HepG2 (cell line): Measurements from ENCODE around the gene ZNF26. TPM values are rescaled to one million over a fixed set of nuclear protein-coding genes. Genes with fewer than 3 reads are reported as not detected.

Source experiments
- ARNTL ChIP-seq: sonication (generic); formaldehyde crosslinking; IDR thresholded peaks from 2 replicates; pipeline ENCODE4 v1.4.0; 2020; ENCODE audit warnings: mild to moderate bottlenecking, missing genetic modification reagents
- E2F5 ChIP-seq: sonication (generic); formaldehyde crosslinking; conservative IDR thresholded peaks from 2 replicates; pipeline ENCODE4 v1.4.0; 2020; ENCODE audit warnings: missing genetic modification reagents
- ELF3 ChIP-seq: IDR thresholded peaks from 2 replicates; pipeline ENCODE4 v1.6.1; 2016; ENCODE audit warnings: missing genetic modification reagents, missing compliant biosample characterization
- HDAC2 ChIP-seq: sonication (generic); formaldehyde crosslinking; IDR thresholded peaks from 2 replicates; pipeline ENCODE4 v1.4.0; 2020; ENCODE audit warnings: missing genetic modification reagents
- HHEX ChIP-seq: IDR thresholded peaks from 2 replicates; pipeline ENCODE4 v1.6.1; 2016; ENCODE audit warnings: control low read depth
- HIVEP1 ChIP-seq: sonication (generic); formaldehyde crosslinking; IDR thresholded peaks from 2 replicates; pipeline ENCODE4 v1.4.0; 2020; ENCODE audit warnings: mild to moderate bottlenecking, missing genetic modification reagents
- HNRNPUL1 ChIP-seq: fragments of 200-400 bp; formaldehyde crosslinking; IDR thresholded peaks from 2 replicates; pipeline ENCODE4 v1.6.1; 2017; ENCODE audit warnings: low read depth, mild to moderate bottlenecking, low read length, moderate library complexity
- JUND ChIP-seq: sonication (generic); formaldehyde crosslinking; IDR thresholded peaks from 2 replicates; pipeline ENCODE4 v1.8.0; 2022; ENCODE audit warnings: mild to moderate bottlenecking, missing genetic modification reagents
- KDM6A ChIP-seq: IDR thresholded peaks from 2 replicates; pipeline ENCODE4 v1.6.1; 2016; ENCODE audit warnings: low read depth
- KMT2A ChIP-seq: sonication (generic); formaldehyde crosslinking; IDR thresholded peaks from 2 replicates; pipeline ENCODE4 v1.4.0; 2020; ENCODE audit warnings: missing genetic modification reagents
- MATR3 ChIP-seq: sonication (generic); formaldehyde crosslinking; IDR thresholded peaks from 2 replicates; pipeline ENCODE4 v1.4.0; 2020; ENCODE audit warnings: missing genetic modification reagents
- MXI1 ChIP-seq: IDR thresholded peaks from 3 replicates; pipeline ENCODE4 v1.6.1; 2012; ENCODE audit warnings: low read depth, low read length, inconsistent platforms, borderline replicate concordance
- RAD51 ChIP-seq: fragments of 450-650 bp; IDR thresholded peaks from 2 replicates; pipeline ENCODE4 v1.6.1; 2016; ENCODE audit warnings: borderline replicate concordance
- SP4 ChIP-seq: sonication (generic); formaldehyde crosslinking; IDR thresholded peaks from 2 replicates; pipeline ENCODE4 v1.8.1; 2023; ENCODE audit warnings: mild to moderate bottlenecking, missing genetic modification reagents
- ZNF577 ChIP-seq: sonication (generic); formaldehyde crosslinking; IDR thresholded peaks from 2 replicates; pipeline ENCODE4 v1.4.0; 2020; ENCODE audit warnings: mild to moderate bottlenecking, low read depth, missing genetic modification reagents, borderline replicate concordance
- ZNF629 ChIP-seq: sonication (generic); formaldehyde crosslinking; conservative IDR thresholded peaks from 2 replicates; pipeline ENCODE4 v1.5.0; 2020; ENCODE audit warnings: missing genetic modification reagents
- ZSCAN21 ChIP-seq: sonication (generic); formaldehyde crosslinking; IDR thresholded peaks from 2 replicates; pipeline ENCODE4 v1.8.0; 2022; ENCODE audit warnings: mild to moderate bottlenecking, missing genetic modification reagents, moderate library complexity, borderline replicate concordance
- polyA plus RNA-seq, 8 experiments: library from polyadenylated mRNA; depleted of rRNA in 3 of 8; stranded (reverse) in 7 of 8; unstranded in 1 of 8; fragments of >200 nt; fragmentation: Illumina TruSeq in 4 of 8; extraction: Trizol in 4 of 8; gene quantifications; 2 replicates each; pipeline versions ENCODE4 v1.2.1 to v1.2.3, GENCODE V29; 2011 to 2016; ENCODE audit warnings: low read depth in 4 of 8, missing spikeins in 1 of 8, mixed read lengths in 1 of 8; ENCODE audit not compliant: insufficient read depth in 1 of 8
- total RNA-seq, 5 experiments: library from RNA; depleted of rRNA; stranded (reverse); fragments of >200 nt; fragmentation: Illumina TruSeq; extraction: Trizol; gene quantifications; 2 replicates each; pipeline ENCODE4 v1.2.3, GENCODE V29; 2016; ENCODE audit warnings: low read depth in 1 of 5
- TF ChIP-seq, protein P1 (sequence below), 2 experiments: fragments of 450-650 bp in 1 of 2; sonication (generic) in 1 of 2; formaldehyde crosslinking in 1 of 2; IDR thresholded peaks; 2 replicates each; pipeline versions ENCODE4 v1.6.1 to v1.8.0; 2016 to 2022; ENCODE audit warnings: antibody characterized with exemption in 1 of 2, mild to moderate bottlenecking in 1 of 2, missing genetic modification reagents in 1 of 2
- TF ChIP-seq, protein P2 (sequence below): sonication (generic); formaldehyde crosslinking; IDR thresholded peaks from 2 replicates; pipeline ENCODE4 v1.9.0; 2021; ENCODE audit warnings: missing genetic modification reagents, borderline replicate concordance

Gene ZNF26
- total and polyA plus RNA-seq, 2 of the 13 experiments (the other 11 are each of a cell fraction or from before 2014, with no cell fraction given) = 3.8 to 6.5 TPM

- TF ChIP-seq, protein P1, sequence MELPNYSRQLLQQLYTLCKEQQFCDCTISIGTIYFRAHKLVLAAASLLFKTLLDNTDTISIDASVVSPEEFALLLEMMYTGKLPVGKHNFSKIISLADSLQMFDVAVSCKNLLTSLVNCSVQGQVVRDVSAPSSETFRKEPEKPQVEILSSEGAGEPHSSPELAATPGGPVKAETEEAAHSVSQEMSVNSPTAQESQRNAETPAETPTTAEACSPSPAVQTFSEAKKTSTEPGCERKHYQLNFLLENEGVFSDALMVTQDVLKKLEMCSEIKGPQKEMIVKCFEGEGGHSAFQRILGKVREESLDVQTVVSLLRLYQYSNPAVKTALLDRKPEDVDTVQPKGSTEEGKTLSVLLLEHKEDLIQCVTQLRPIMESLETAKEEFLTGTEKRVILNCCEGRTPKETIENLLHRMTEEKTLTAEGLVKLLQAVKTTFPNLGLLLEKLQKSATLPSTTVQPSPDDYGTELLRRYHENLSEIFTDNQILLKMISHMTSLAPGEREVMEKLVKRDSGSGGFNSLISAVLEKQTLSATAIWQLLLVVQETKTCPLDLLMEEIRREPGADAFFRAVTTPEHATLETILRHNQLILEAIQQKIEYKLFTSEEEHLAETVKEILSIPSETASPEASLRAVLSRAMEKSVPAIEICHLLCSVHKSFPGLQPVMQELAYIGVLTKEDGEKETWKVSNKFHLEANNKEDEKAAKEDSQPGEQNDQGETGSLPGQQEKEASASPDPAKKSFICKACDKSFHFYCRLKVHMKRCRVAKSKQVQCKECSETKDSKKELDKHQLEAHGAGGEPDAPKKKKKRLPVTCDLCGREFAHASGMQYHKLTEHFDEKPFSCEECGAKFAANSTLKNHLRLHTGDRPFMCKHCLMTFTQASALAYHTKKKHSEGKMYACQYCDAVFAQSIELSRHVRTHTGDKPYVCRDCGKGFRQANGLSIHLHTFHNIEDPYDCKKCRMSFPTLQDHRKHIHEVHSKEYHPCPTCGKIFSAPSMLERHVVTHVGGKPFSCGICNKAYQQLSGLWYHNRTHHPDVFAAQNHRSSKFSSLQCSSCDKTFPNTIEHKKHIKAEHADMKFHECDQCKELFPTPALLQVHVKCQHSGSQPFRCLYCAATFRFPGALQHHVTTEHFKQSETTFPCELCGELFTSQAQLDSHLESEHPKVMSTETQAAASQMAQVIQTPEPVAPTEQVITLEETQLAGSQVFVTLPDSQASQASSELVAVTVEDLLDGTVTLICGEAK (IDR thresholded peaks at IDR 0.05) = peak; percentile 76
- TF ChIP-seq, protein P1 (CRISPR knock-in tag; IDR thresholded peaks at IDR 0.05) = peak; percentile 76; the same call in 1 of the 2 replicates
- TF ChIP-seq KMT2A (CRISPR knock-in tag) (peak; percentile 87; the same call in 1 of the 2 replicates), ZNF577 (CRISPR knock-in tag) (no peak), HDAC2 (CRISPR knock-in tag) (peak; percentile 85), ARNTL (no peak), ELF3 (CRISPR knock-in tag) (peak; percentile 97), JUND (CRISPR knock-in tag) (no peak), E2F5 (CRISPR knock-in tag) (no peak; the same call in 1 of the 2 replicates), ZSCAN21 (CRISPR knock-in tag) (no peak; the same call in 1 of the 2 replicates), MATR3 (CRISPR knock-in tag) (no peak), RAD51 (no peak), HNRNPUL1 (no peak), HHEX (CRISPR knock-in tag) (no peak), ZNF629 (CRISPR knock-in tag) (peak; percentile 19; the same call in 1 of the 2 replicates), MXI1 (peak; percentile 92; the same call in 1 of the 3 replicates), KDM6A (CRISPR knock-in tag) (no peak), HIVEP1 (no peak; the same call in 1 of the 2 replicates), SP4 (CRISPR knock-in tag) (peak; percentile 82)
- TF ChIP-seq, protein P2, sequence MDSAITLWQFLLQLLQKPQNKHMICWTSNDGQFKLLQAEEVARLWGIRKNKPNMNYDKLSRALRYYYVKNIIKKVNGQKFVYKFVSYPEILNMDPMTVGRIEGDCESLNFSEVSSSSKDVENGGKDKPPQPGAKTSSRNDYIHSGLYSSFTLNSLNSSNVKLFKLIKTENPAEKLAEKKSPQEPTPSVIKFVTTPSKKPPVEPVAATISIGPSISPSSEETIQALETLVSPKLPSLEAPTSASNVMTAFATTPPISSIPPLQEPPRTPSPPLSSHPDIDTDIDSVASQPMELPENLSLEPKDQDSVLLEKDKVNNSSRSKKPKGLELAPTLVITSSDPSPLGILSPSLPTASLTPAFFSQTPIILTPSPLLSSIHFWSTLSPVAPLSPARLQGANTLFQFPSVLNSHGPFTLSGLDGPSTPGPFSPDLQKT = peak; percentile 61; the same call in 1 of the 2 replicates
These were observed at the start of gene ZNF26 (continued) for GRCh38 chr12:132986001-132986884.
